H9 (cell line): ENCODE measurements around the gene THOC5. TPM values are rescaled to one million over a fixed set of nuclear protein-coding genes. Genes with fewer than 3 reads are reported as not detected.
"Not testable (repeated sequence)": the region's sequence is repeated elsewhere in the genome, so short reads cannot be mapped to it uniquely, and the experiment has no call there.

ENCODE experiments used
- DNase-seq: peaks from one replicate; pipeline ENCODE4 v3.0.0-alpha.2; 2017
- H2AFZ ChIP-seq: one replicate; pipeline ENCODE4 v1.6.1; 2013; ENCODE audit warnings: mild to moderate bottlenecking, low read length, control low read depth, moderate library complexity
- H2AK5ac ChIP-seq: 2 replicates; pipeline ENCODE4 v1.6.1; 2013; ENCODE audit warnings: low read length, control low read depth, mixed read lengths; ENCODE audit not compliant: insufficient read length
- H2BK120ac ChIP-seq: one replicate; pipeline ENCODE4 v1.6.1; 2013; ENCODE audit warnings: low read depth, mild to moderate bottlenecking, low read length, control low read depth, inconsistent platforms; ENCODE audit not compliant: poor library complexity, severe bottlenecking
- H2BK12ac ChIP-seq: 2 replicates; pipeline ENCODE4 v1.6.1; 2013; ENCODE audit warnings: low read length, control low read depth, mixed read lengths, low read depth; ENCODE audit not compliant: insufficient read length
- H2BK15ac ChIP-seq: 2 replicates; pipeline ENCODE4 v1.6.1; 2013; ENCODE audit warnings: low read depth, low read length, control low read depth
- H2BK20ac ChIP-seq: one replicate; pipeline ENCODE4 v1.6.1; 2013; ENCODE audit warnings: low read depth, mild to moderate bottlenecking, low read length, control low read depth, inconsistent platforms; ENCODE audit not compliant: poor library complexity, severe bottlenecking
- H2BK5ac ChIP-seq: 2 replicates; pipeline ENCODE4 v1.6.1; 2013; ENCODE audit warnings: low read length, control low read depth, mixed read lengths; ENCODE audit not compliant: insufficient read length
- H3K14ac ChIP-seq: 2 replicates; pipeline ENCODE4 v1.6.1; 2013; ENCODE audit warnings: low read length, control low read depth; ENCODE audit not compliant: insufficient read depth
- H3K18ac ChIP-seq: 2 replicates; pipeline ENCODE4 v1.6.1; 2013; ENCODE audit warnings: low read depth, mild to moderate bottlenecking, mixed read lengths, low read length, control low read depth; ENCODE audit not compliant: insufficient read length
- H3K23ac ChIP-seq: 2 replicates; pipeline ENCODE4 v1.6.1; 2013; ENCODE audit warnings: low read length, control low read depth, mixed read lengths, low read depth; ENCODE audit not compliant: insufficient read length
- H3K23me2 ChIP-seq: 2 replicates; pipeline ENCODE4 v1.6.1; 2013; ENCODE audit warnings: low read depth, mild to moderate bottlenecking, mixed read lengths, low read length, control low read depth; ENCODE audit not compliant: insufficient read length, poor library complexity, severe bottlenecking
- H3K27ac ChIP-seq: 2 replicates; pipeline ENCODE4 v1.5.1; 2013; ENCODE audit warnings: low read length, control low read depth, mixed read lengths, low read depth; ENCODE audit not compliant: insufficient read length
- H3K27me3 ChIP-seq: 2 replicates; pipeline ENCODE4 v1.6.1; 2013; ENCODE audit warnings: low read length, control low read depth, inconsistent platforms; ENCODE audit not compliant: insufficient read depth
- H3K4ac ChIP-seq: 2 replicates; pipeline ENCODE4 v1.6.1; 2013; ENCODE audit warnings: low read depth, mild to moderate bottlenecking, control low read depth, inconsistent platforms, low read length, moderate library complexity
- H3K4me1 ChIP-seq: 2 replicates; pipeline ENCODE4 v1.6.1; 2013; ENCODE audit warnings: low read length, control low read depth, inconsistent platforms; ENCODE audit not compliant: insufficient read depth
- H3K4me2 ChIP-seq: 2 replicates; pipeline ENCODE4 v1.6.1; 2013; ENCODE audit warnings: low read length, control low read depth, mixed read lengths; ENCODE audit not compliant: insufficient read length, insufficient read depth
- H3K56ac ChIP-seq: 2 replicates; pipeline ENCODE4 v1.6.1; 2013; ENCODE audit warnings: low read depth, mild to moderate bottlenecking, mixed read lengths, low read length, control low read depth; ENCODE audit not compliant: insufficient read length
- H3K79me1 ChIP-seq: 2 replicates; pipeline ENCODE4 v1.6.1; 2013; ENCODE audit warnings: low read depth, mild to moderate bottlenecking, moderate library complexity, low read length, control low read depth, inconsistent platforms; ENCODE audit not compliant: insufficient read depth, poor library complexity, severe bottlenecking
- H3K79me2 ChIP-seq: 2 replicates; pipeline ENCODE4 v1.6.1; 2013; ENCODE audit warnings: low read length, control low read depth, inconsistent platforms; ENCODE audit not compliant: insufficient read depth
- H3K9ac ChIP-seq: 2 replicates; pipeline ENCODE4 v1.6.1; 2013; ENCODE audit warnings: low read length, control low read depth, mixed read lengths; ENCODE audit not compliant: insufficient read length; ENCODE audit errors: extremely low read depth
- H3K9me3 ChIP-seq: one replicate; pipeline ENCODE4 v1.6.1; 2013; ENCODE audit warnings: low read depth, low read length, inconsistent platforms; ENCODE audit not compliant: control insufficient read depth
- H3T11ph ChIP-seq: one replicate; pipeline ENCODE4 v1.6.1; 2013; ENCODE audit warnings: mild to moderate bottlenecking, low read length, control low read depth, inconsistent platforms
- H4K20me1 ChIP-seq: one replicate; pipeline ENCODE4 v1.6.1; 2013; ENCODE audit not compliant: control insufficient read depth, insufficient read length, insufficient read depth
- H4K5ac ChIP-seq: 2 replicates; pipeline ENCODE4 v1.6.1; 2013; ENCODE audit warnings: low read depth, mild to moderate bottlenecking, mixed read lengths, low read length, control low read depth; ENCODE audit not compliant: insufficient read length
- H4K8ac ChIP-seq: replicated peaks from 2 replicates; pipeline ENCODE4 v1.6.1; 2013; ENCODE audit warnings: low read length, control low read depth, mixed read lengths, low read depth; ENCODE audit not compliant: insufficient read length
- H4K91ac ChIP-seq: 2 replicates; pipeline ENCODE4 v1.6.1; 2013; ENCODE audit warnings: low read depth, mild to moderate bottlenecking, moderate library complexity, mixed read lengths, low read length, control low read depth; ENCODE audit not compliant: insufficient read length
- H3K27ac Mint-ChIP-seq, 3 experiments: 2 replicates in 2 of 3; 3 replicates in 1 of 3; pipeline ENCODE4 v1.8.0; 2020 to 2021; ENCODE audit warnings: mixed read lengths in 3 of 3, mild to moderate bottlenecking in 1 of 3, moderate library complexity in 1 of 3
- H3K27me3 Mint-ChIP-seq: 2 replicates; pipeline ENCODE4 v1.8.0; 2021; ENCODE audit warnings: low read depth, mild to moderate bottlenecking, moderate library complexity, mixed read lengths
- H3K36me3 Mint-ChIP-seq, 3 experiments: 2 replicates in 2 of 3; 3 replicates in 1 of 3; pipeline ENCODE4 v1.8.0; 2020 to 2021; ENCODE audit warnings: low read depth in 3 of 3, mixed read lengths in 3 of 3; ENCODE audit not compliant: insufficient read depth in 1 of 3
- H3K4me1 Mint-ChIP-seq, 2 experiments: 2 replicates each; pipeline ENCODE4 v1.8.0; 2020; ENCODE audit warnings: mixed read lengths in 2 of 2
- H3K4me3 Mint-ChIP-seq, 2 experiments: 2 replicates in 1 of 2; 3 replicates in 1 of 2; pipeline ENCODE4 v1.8.0; 2020 to 2021; ENCODE audit warnings: mild to moderate bottlenecking in 2 of 2, mixed read lengths in 2 of 2, moderate library complexity in 1 of 2
- H3K9me3 Mint-ChIP-seq, 2 experiments: 2 replicates in 1 of 2; 3 replicates in 1 of 2; pipeline ENCODE4 v1.8.0; 2020; ENCODE audit warnings: mild to moderate bottlenecking in 2 of 2, mixed read lengths in 2 of 2, moderate library complexity in 1 of 2
- CTCF ChIP-seq: fragments of 200-600 bp; sonication (generic); conservative IDR thresholded peaks from 3 replicates; pipeline ENCODE4 v1.8.0; 2021; ENCODE audit warnings: antibody characterized with exemption, mild to moderate bottlenecking
- WGBS: extraction: QIAGEN DNeasy Blood & Tissue Kit; methylation state at CpG from one replicate; pipeline ENCODE4 v1.1.7; 2013; ENCODE audit warnings: missing lambda C conversion rate, low lambda C conversion rate, mixed read lengths; ENCODE audit not compliant: insufficient read length; ENCODE audit errors: extremely low coverage; 5-methylcytosine and 5-hydroxymethylcytosine counted together
- total RNA-seq: library from RNA; stranded (reverse); gene quantifications from 2 replicates; pipeline ENCODE4 v1.2.1, GENCODE V29; 2021

Gene THOC5
- total RNA-seq, 1 experiment from 2014 or later, result 71.8 TPM

GRCh38 chr22:29567338-29567737 lies 13.8 kb upstream of the THOC5 start:
- Histone ChIP-seq H2AFZ (no peak overlapping the region), H2BK15ac (no peak overlapping the region), H3K9me3 (no peaks in the 10 kb centered on the region), H2BK5ac (no peak overlapping the region), H3K27ac (no peak overlapping the region), H3K79me1 (no peaks in the 10 kb centered on the region), H4K8ac (no peak overlapping the region), H3K14ac (no peak overlapping the region), H3T11ph (no peak overlapping the region), H3K79me2 (no peaks in the 10 kb centered on the region), H2BK12ac (no peak overlapping the region), H2BK120ac (no peak overlapping the region), H4K20me1 (no peaks in the 10 kb centered on the region), H3K9ac (no peak overlapping the region), H3K23ac (no peak overlapping the region), H4K5ac (no peak overlapping the region), H3K4me1 (no peaks in the 10 kb centered on the region), H2BK20ac (no peak overlapping the region), H4K91ac (no peak overlapping the region), H3K23me2 (no peaks in the 10 kb centered on the region), H3K18ac (no peak overlapping the region), H3K4ac (no peak overlapping the region), H2AK5ac (no peak overlapping the region), H3K56ac (no peak overlapping the region), H3K27me3 (no peaks in the 10 kb centered on the region), H3K4me2 (no peak overlapping the region)
- Mint-ChIP-seq H3K27me3 (no peaks in the 10 kb centered on the region), H3K4me3 (no peak overlapping the region), H3K9me3 (no peaks in the 10 kb centered on the region), H3K4me1 (no peaks in the 10 kb centered on the region), H3K27ac (no peak overlapping the region), H3K36me3 (peaks cover 25 to 73% (median 60%) of the 10 kb centered on the region in 3 experiments; a peak in 6 of 7 replicates)
- DNase-seq, result no peak
- TF ChIP-seq CTCF, result no peak
- WGBS, result no CpG with 5 or more reads among the region's 7 CpGs

GRCh38 chr22:29566513-29566912 lies 13.0 kb upstream of the THOC5 start:
- H3K27ac Mint-ChIP-seq, H3K79me1 ChIP-seq, H4K91ac ChIP-seq, H2BK12ac ChIP-seq, H3K9me3 ChIP-seq, H3K4me3 Mint-ChIP-seq, H2BK15ac ChIP-seq, H3K14ac ChIP-seq, H3K23ac ChIP-seq, H2AK5ac ChIP-seq, H3K23me2 ChIP-seq, H3K79me2 ChIP-seq, H3T11ph ChIP-seq, H3K4me1 ChIP-seq, H3K9me3 Mint-ChIP-seq, DNase-seq, H2BK5ac ChIP-seq, H3K4me1 Mint-ChIP-seq, H3K27me3 Mint-ChIP-seq, H2BK120ac ChIP-seq, H3K56ac ChIP-seq, H3K27ac ChIP-seq, H2AFZ ChIP-seq, H4K20me1 ChIP-seq, H4K8ac ChIP-seq, H3K27me3 ChIP-seq, H3K9ac ChIP-seq, H3K4me2 ChIP-seq, H3K4ac ChIP-seq, H2BK20ac ChIP-seq, H4K5ac ChIP-seq, H3K18ac ChIP-seq: not testable (repeated sequence)
- H3K36me3 Mint-ChIP-seq, result peaks cover 32 to 79% (median 66%) of the 10 kb centered on the region in 3 experiments; a peak in 6 of 7 replicates
- no CpG with 5 or more reads among the region's 7 CpGs for WGBS
